Skeletal muscle cell (primary cell): ENCODE data around the gene HS3ST1.
"Not testable (repeated sequence)": the region's sequence is repeated elsewhere in the genome, so short reads cannot be mapped to it uniquely, and the experiment has no call there.

ENCODE experiments used
- DNase-seq: peaks from one replicate; pipeline ENCODE4 v3.0.0-alpha.2; 2010; ENCODE audit warnings: low read depth
- H3K4me3 ChIP-seq: 2 replicates; pipeline ENCODE4 v1.5.1; 2011; ENCODE audit warnings: low read depth, mild to moderate bottlenecking, control low read depth, low read length, moderate library complexity

Gene HS3ST1

DNA sequence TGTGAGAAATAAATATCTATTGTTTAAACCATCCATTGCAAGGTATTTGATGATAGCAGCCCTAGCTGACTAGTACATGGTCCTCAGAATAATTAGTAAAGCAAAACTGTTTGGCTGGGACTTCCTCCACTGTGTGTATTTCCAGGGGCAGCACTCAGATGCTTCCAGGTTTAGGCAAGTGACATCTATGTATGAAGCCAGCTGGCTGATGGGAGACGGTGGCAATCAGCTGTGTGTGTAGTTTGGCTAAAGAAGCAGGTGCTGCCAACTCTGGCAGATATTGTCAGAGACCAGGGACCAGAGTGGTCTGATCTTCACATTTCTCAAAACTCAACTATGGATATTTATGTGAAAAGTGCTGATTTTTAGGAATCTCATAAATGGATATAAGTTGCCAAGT lies 19.1 kb downstream of the HS3ST1 start:
- H3K4me3 ChIP-seq, result no peak overlapping the region
- no peak for DNase-seq

DNA sequence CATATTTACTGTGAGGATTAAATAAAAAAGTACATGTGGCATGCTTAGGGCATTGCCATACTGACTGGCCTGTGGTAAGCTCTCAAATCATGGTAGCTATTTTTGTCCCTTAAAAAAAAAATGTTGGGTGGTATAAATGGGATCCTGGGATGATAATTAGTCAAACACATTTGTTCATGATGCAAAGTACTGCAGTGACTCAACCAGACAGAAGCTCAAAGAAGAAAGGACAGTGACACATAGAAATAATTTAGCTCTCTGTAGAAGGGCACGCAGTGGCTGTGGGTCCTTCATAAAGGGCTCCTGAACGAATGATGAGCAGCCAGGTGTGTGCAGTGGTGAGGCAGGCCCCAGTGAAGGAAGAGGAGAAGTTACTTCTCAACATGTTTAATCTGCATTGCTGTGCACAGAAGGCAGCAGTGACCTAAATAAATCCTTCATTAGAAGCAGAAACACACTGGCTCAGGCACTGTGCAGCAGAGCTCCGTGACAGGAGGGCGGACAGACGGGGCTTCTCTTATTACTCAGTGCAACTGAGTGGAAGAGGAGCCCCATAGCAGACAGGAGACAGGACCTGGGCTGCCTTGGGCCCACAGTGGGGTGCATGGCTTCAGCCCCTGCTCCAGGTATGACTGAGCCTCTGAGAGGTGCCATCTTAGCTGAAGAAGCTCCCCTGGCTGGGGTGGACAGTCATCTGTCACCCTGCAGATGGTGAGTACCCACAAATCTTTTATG lies 20.3 kb downstream of the HS3ST1 start:
- no peak overlapping the region for H3K4me3 ChIP-seq
- DNase-seq, result no peak

DNA sequence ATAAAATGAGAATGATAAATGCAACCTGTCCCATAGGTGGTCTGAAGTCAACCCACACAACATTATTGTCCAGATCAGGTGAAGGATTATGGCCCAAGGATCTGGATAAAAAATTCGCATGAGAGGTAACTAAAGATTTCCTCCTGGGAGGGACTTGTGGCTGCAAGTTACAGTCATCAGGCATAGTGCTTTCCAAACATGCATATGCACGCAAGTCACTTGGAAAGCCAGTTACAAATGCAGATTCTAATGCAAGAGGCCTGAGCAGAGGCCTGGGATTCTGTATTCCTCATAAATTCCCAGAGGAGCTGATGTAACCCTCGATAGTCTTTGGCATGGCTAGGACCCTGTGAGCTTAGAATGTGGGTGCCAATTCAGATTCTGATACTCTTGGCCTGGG lies 21.1 kb downstream of the HS3ST1 start:
- H3K4me3 ChIP-seq, result no peak overlapping the region
- no peak for DNase-seq

DNA sequence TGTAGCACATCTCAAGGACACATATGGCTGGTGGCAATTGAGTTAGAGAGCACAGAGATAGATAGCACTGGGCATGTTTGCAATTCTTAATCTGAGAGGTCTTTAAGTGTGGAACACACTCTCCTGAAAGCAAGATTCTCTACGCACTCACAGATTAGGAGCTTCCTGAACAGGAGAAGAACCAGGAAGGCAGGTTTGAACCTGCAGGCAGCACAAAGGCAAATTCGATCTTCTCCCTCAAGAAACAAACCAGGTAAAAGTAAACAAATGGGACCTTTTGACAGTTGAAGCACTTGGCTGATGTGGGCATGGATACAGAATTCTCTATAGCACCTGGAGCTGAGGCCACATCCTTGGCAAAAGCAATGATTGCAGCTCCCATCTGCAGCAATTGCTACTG lies 24.3 kb downstream of the HS3ST1 start:
- no peak overlapping the region for H3K4me3 ChIP-seq
- no peak for DNase-seq

DNA sequence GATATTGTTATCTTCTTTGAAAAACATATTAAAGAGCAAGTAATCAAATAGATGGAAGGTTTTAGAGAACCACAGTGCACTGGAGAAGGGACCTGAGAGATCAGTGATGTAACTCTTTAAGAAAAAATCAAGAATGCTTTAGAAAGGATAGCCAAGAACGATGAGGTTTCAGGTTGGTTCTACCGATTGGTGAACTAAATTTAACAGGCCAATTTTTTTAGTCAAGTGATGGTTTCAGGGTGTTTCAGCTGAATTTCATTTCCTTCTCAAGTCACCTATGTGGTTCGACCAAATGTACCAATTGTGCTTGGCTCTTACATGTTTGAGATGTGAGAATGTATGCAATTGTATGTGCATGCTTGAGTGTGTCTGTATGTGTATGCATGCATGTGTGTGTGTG lies 26.5 kb downstream of the HS3ST1 start:
- no peak overlapping the region for H3K4me3 ChIP-seq
- no peak for DNase-seq

DNA sequence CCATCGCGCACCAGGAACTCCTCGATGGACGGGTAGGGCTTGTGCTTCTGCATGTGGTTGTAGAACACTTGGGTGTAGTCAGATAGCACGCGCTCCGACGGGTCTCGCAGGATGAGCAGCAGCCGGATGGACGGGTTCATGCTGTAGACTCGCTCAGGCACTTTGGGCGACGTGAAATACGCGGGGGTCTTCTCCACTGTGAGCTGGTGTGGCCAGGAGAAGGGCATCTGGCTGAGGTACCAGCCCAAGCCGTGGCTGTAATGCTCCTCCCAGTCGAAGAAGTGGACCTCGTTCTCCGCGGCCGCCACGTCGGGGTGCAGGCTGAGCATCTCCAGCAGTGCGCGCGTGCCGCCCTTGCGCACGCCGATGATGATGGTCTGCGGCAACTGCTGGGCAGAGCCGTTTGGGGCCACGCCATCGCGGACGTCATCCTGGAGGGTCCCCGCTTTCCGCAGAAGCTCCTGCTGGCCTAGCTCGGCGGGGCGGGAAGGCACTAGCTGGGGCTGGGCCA lies 29.2 kb downstream of the HS3ST1 start:
- no peak overlapping the region for H3K4me3 ChIP-seq
- DNase-seq, result no peak

DNA sequence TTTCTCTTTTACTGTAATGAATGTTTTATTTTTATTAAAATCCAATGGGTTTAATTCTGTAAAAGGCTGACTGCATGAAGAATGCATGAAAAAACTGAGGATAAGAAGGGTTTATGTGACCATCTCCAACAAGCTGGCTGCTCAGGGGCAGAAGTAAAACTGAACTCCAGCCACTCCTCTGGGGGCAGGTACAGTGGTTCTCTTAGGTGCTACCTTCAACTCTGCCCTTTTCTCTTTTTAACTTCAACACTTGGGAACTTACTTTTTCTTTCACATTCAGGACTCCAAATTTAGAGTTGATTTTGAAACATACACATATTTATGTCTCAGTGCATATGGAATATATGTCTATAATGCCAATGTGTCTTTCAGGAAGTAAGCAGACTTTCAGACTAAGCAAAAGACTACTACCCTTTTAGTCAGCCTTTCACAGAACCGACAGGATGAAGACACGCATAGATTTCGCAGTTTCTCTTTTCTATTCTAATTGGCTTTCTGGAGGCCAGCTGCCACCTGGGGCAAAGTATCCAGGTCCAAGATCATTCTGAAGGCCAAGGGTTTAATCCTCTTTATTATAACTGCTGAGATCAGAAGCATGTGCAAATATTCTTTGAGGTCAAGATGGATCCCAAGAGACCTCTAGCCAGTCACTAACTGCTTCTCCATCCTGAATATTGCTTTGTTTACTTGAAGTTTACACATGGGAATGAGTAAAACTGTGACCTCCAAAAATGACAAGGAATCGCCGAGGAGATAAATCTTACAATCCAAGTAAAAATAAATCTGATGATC lies 30.7 kb downstream of the HS3ST1 start:
- no peak overlapping the region for H3K4me3 ChIP-seq
- no peak for DNase-seq

DNA sequence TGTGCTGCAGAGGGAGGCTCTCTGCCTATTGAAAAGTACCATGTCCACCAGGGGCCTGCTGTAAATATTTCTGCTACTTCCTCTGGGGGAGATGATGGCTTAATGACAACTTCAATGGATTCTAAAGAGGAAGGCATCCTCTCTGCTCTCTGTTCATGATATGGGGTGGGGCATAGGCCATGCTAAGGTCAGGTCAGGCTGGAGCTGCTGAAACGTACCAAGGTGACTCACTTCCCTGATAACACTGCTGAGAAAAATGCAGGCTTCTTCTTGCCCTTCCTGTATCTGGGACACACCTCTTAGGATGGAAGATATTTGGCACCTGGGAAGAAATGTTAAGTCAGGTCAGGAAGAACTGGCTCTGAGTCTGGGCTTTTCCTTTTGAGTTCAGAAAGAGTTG lies 31.5 kb downstream of the HS3ST1 start:
- no peak for DNase-seq
- no peak overlapping the region for H3K4me3 ChIP-seq

DNA sequence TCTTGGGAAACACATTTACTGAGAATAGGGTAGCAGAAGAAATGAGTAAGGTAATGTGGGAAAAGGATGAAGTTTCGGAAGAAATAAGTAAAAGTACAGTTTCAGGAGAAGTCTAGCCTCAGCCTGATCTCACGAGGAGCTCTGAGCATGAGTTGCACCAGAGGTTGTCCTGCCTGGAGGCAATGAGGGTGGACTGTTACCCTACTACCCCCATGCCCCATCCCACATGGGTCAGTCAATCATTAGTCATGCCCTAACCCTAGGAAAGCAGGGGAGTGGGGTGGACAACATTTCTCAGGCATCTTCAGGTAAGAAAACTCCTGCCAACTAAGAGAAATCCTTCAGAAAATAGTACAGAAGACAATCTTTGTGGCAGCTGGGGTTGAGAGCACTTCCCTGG lies 35.1 kb downstream of the HS3ST1 start:
- DNase-seq, result no peak

DNA sequence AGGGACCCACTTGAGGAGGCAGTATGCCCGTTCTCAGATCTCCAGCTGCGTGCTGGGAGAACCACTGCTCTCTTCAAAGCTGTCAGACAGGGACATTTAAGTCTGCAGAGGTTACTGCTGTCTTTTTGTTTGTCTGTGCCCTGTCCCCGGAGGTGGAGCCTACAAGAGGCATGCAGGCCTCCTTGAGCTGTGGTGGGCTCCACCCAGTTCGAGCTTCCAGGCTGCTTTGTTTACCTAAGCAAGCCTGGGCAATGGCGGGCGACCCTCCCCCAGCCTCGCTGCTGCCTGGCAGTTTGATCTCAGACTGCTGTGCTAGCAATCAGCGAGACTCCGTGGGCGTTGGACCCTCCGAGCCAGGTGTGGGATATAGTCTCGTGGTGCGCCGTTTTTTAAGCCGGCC lies 44.6 kb downstream of the HS3ST1 start:
- not testable (repeated sequence) for H3K4me3 ChIP-seq

More for the DNA sequence above, 35.1 kb downstream of the HS3ST1 start:
- no peak overlapping the region for H3K4me3 ChIP-seq

DNA sequence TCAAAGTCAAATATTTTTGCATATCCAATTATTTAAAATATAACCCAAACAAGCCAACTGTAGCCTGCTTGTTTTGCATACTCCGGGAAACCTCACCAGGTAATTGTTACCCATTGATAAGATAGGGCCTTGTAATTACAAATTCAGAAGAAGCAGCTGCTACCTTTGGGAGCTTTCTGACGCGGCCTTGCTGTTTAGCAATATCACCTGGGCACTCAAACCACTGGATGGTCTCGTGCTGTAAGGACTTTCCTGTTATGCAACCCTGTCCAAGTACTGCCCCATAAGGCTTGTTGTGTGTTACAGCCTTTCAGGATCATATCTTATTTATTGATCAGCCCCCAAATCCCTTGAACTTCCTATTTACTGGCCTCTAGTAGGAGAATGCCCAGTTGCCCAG lies 52.1 kb downstream of the HS3ST1 start:
- no peak for DNase-seq

More for the DNA sequence above, 44.6 kb downstream of the HS3ST1 start:
- not testable (repeated sequence) for DNase-seq

DNA sequence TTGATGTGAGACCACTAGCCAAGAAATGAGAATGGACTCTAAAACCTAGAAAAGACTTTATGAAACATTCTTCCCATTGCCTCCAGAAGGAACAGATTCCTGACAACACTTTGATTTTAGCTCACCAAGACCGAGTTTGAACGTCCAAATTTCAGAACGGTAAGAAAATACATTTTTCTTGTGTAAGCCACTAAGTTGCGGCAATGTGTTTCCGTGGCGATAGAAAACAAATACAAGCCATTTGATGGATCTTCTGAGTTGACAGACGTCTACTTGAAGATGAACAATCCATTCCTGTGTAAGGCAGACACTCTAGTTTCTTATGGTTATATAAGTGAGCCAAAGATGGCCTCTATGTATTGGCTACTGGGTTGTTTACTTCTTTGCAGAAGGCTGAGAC lies 52.5 kb downstream of the HS3ST1 start:
- no peak for DNase-seq
- H3K4me3 ChIP-seq, result no peak overlapping the region

More for the DNA sequence above, 52.1 kb downstream of the HS3ST1 start:
- H3K4me3 ChIP-seq, result no peak overlapping the region

DNA sequence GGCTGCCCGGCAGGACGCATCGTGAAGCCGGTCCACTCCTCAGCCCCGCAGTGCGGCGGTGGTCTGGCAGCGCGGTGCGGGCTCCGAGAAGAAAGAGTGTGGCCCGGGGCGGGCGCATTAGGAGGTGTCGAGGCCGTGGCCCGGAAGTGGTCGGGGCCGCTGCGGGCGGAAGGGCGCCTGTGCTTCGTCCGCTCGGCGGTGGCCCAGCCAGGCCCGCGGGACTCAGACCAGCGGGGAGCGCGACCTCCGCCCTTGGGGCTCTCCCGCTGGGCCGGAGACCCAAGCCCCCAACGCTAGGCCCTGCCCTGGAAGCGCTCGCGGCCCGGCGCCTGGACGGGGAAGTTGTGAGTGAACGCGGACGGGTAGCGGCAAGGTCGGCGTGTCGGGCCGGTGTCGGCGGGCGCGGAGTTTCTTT lies 60.0 kb downstream of the HS3ST1 start:
- no peak overlapping the region for H3K4me3 ChIP-seq
- no peak for DNase-seq

DNA sequence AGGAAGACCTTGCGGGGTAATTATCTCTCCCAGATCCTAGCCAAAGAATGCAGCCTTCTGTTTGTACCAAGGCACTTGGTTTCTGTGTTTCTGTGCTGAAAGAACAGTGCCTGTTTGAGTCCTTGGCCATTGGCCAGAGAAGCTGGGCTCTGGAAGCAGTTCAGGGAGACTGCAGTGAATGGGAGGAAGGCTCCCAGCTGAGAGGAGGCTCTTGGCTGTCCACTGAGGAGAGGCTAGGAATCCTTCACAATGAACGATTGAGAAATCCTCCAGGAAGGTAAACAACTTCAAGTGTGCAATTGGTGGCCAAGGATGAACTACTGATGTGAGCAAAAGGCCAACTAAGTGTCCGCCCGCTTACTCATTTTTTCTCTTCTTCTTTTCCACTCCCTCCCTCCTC lies 61.3 kb downstream of the HS3ST1 start:
- DNase-seq, result no peak

DNA sequence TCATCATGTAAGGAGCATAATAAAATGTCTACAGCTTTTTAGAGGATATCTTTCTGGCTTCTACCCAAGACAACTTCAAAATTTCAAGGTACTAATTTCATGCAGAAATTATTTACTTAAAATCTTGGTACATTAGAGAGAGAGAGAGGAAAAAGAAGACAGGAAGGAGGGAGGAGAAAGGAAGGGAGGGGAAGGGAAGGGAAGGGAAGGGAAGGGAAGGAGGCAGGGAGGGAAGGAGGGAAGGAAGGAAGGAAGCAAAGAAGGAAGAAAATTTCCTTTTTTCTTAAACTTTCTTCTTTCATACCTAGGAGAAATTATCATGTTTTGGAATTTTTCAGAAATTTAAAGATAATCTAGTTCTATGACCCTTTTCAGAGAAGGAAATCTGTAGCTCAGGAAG lies 61.8 kb downstream of the HS3ST1 start:
- DNase-seq, result no peak
- no peak overlapping the region for H3K4me3 ChIP-seq

More for the DNA sequence above, 61.3 kb downstream of the HS3ST1 start:
- no peak overlapping the region for H3K4me3 ChIP-seq

DNA sequence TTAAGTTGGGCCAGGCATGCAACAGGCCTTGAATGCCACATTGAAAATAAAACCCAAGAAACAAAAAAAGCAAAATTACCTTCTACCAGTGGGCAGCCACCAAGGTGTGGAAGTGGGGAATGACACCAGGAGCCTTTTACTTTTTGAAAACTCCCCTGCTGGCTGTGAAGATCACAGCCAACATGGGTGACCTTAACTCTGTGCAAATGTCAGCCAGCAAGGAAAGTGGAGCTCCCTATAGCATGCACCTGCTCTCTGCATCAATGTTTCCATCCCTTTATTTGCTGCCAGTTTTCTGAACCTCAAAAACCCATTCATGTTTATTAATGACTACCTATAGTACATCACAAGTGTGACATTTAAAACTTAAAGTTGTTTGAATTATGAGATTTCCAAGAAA lies 63.7 kb downstream of the HS3ST1 start:
- no peak overlapping the region for H3K4me3 ChIP-seq
- DNase-seq, result no peak

DNA sequence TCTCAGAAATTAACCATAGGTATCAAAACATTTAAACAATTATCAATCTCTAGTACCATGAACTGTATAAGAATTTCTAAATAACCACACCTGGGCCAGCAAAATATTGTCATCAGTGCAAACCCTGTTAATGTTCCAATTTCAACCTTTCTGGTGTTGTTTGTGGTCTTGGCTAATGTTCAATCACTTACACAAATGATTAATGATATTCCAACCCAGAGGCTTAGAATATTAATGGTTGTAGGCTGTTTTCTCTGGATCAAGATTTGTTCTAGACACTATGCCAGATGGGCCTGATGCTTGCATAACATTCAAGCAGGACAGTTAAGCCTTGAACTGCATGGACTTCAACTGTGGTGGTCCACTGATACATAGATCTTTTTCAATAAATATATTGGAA lies 69.1 kb downstream of the HS3ST1 start:
- DNase-seq, result no peak
- no peak overlapping the region for H3K4me3 ChIP-seq

DNA sequence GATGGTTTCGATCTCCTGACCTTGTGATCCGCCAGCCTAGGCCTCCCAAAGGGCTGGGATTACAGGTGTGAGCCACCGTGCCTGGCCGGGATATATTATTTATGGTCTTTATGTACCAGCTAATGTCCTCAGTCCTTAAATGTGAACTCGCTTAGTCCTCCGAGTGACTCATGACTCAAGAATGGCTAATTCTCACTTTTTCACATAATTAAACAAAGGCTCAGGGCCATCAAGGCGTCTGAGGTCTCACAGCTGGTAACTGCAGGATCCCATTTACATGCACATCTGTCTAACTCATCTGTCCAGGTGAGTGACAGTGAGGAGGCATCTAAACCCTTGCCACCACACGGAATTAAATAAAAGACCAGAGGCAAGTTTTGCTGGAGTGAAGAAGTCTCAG lies 73.5 kb downstream of the HS3ST1 start:
- DNase-seq, result no peak
- H3K4me3 ChIP-seq, result no peak overlapping the region

DNA sequence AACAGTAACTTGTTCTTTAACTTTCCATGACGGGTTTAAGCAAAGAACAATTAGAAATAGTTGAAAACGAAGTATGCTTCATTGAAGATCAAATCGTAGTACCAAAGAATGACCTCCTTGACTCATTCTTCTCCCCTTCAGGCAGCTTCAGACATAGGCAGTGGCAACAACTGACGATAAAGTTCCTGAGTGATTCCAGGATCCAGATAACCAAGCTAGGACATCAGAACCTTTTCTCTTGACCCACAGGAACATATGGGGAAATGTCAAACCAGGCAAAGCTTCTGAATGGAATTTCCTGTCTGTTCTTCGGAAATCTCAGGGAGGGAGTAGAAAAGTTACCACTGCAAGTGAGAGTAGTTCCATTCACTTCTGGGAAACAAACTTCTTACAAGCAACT lies 74.2 kb downstream of the HS3ST1 start:
- no peak for DNase-seq
- H3K4me3 ChIP-seq, result no peak overlapping the region

DNA sequence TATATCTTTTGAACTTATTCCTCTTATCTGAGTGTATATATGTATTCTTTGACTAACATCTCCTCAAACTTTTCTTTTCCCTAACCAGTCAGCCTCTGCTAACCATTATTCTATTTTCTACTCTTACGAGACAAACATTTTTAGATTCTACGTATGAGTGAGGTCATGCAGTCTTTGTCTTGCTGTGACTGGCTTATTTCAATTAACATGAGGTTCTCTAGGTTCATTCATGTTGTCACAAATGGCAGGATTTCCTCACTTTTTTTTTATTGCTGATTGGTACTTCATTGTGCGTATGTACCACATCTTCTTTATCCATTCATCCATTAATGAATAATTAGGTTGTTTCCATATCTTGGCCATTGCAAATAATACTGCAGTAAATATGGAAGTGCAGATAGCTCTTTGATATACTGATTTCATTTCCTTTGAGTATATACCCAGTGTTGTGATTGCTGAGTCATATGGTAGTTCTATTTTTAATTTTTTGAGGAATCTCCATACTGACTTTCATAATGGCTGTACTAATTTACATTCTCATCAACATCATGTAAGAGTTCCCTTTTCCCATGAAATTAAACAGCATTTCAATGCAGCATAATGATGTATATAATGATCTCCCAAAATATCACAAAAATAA lies 80.1 kb downstream of the HS3ST1 start:
- no peak overlapping the region for H3K4me3 ChIP-seq
- DNase-seq, result no peak
